ENCODE data around the gene FHAD1.

The FHAD1 gene

DNA sequence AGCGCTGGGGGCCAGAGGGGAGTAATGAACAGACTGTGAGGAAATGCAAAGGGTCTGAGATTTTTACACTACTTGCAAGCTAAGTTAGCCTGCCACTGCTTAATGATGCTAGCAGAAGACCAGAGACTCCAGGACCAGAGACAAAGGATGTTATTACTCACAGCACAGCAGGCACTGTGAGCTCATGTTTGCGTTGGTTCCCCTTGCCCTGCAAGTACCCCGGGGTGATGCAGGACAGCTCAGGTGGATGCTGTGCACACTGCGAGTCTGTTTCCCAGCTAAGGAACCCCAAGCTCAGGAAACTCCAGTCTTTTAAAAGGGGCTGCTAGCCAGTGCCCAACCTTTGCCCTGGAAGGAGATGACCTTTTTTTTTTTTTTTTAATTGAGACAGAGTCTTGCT is 1.2 kb downstream of the FHAD1 start:
- no peak for DNase-seq (ENCODE audit: low spot score)

GRCh38 chr1:15249081-15249480 is 2.1 kb downstream of the FHAD1 start:
- no peak for DNase-seq (ENCODE audit: low spot score)

- DNase-seq (ENCODE audit: low spot score), result no peak
Observed at GRCh38 chr1:15251857-15252835, 5.1 kb downstream of the FHAD1 start.

- no peak for DNase-seq (ENCODE audit: low spot score)
Observed at GRCh38 chr1:15254559-15254958, 7.5 kb downstream of the FHAD1 start.

- DNase-seq (ENCODE audit: low spot score), result no peak
Observed at GRCh38 chr1:15255582-15256149, 8.6 kb downstream of the FHAD1 start.

- DNase-seq (ENCODE audit: low spot score), result no peak
Observed at GRCh38 chr1:15256584-15256983, 9.6 kb downstream of the FHAD1 start.

DNA sequence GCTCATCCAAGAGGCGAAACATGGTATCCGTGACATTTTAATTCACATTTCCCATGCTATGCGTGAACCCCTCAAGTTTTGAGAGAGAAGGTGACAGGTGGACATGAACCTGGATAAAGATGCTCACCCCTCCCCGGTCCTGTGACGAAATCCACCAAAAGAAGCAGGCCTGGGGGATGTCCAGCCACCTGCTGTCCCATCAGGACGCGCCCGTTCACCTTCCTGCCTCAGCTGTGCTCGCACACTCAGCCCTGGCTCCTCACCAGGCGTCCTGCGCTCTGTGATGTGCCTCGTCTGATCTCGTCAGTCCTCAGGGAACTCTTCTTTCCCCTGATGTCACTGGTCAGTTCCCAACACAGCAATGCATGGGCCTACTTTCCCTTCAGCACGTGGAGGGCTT is 10.3 kb downstream of the FHAD1 start:
- DNase-seq (ENCODE audit: low spot score), result no peak

DNA sequence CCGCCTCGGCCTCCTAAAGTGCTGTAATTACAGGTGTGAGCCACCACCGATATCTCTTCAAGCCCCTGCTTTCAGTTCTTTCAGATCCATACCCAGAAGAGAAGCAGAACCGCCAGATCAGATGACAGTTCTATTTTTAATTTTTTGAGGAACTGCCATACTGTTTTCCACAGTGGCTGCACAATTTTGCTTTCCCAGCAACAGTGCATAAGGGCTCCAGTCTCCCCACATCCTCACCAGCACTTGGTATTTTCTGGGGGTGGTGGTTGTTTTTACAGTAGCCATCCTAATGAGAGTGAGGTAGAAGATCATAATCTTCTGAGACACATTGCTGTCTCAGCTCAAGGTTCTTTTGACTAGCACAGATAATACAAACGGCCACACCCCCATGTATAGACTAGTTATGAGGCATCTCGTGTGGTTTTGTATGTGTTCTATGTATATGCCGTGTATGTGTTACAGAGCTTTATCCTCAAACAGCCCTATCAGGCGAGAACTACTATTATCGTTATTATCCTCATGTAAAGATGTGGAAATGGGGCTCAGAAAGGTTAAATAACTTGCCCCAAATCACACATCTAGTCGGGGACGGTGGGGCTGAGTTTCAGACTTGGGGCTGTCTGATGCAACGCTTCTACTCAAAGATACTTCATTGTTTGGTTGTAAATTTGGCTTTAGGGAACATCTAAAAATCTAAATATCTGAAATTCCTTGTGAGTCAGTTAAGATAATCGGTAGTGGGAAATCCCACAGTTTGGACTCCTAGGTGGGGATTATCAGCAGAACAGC is 12.0 kb downstream of the FHAD1 start:
- no peak for DNase-seq (ENCODE audit: low spot score)

GRCh38 chr1:15259622-15260007 is 12.6 kb downstream of the FHAD1 start:
- no peak for DNase-seq (ENCODE audit: low spot score)

- no peak for DNase-seq (ENCODE audit: low spot score)
Observed at GRCh38 chr1:15260418-15261154, 13.6 kb downstream of the FHAD1 start.

- DNase-seq (ENCODE audit: low spot score), result no peak
Observed at GRCh38 chr1:15261155-15262002, 14.4 kb downstream of the FHAD1 start.

DNA sequence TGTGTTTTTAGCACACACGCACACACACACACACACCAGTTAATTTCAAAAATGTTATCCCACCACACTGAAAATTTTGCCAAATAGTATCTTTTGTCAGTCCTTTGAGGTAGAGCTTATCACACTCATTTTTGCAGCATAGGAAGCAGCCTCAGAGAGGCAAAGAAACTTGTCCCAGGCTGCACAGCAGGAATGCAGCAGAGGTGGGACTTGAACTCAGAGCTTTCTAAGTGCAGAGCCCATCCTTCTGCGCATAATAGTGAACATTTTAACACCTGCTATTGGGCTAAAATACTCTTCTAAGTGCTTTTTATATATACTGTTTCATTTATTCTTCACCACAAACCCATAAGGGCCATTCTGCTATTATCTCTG is 15.0 kb downstream of the FHAD1 start:
- DNase-seq (ENCODE audit: low spot score), result no peak

DNA sequence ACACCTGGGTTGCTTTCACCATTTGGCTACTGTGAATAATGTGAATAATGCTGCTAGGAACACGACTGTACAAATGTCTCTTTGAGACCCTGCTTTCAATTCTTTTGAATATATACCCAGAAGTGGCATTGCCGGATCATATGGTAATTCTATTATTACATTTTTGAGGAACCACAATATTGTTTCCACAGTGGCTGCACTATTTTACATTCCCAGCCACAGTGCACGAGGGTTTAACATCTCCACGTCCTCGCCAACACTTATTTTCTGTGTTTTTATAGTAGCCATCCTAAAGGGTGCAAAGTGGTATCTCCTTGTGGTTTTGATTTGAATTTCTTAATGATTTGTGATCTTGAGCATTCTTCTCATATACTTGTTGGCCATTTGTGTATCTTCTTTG is 15.7 kb downstream of the FHAD1 start:
- DNase-seq (ENCODE audit: low spot score), result no peak

GRCh38 chr1:15264769-15265168 is 17.7 kb downstream of the FHAD1 start:
- no peak for DNase-seq (ENCODE audit: low spot score)

GRCh38 chr1:15271196-15271595 is 24.2 kb downstream of the FHAD1 start:
- DNase-seq (ENCODE audit: low spot score), result no peak

- DNase-seq (ENCODE audit: low spot score), result peak; percentile 83
Observed at GRCh38 chr1:15272009-15272781, 25.2 kb downstream of the FHAD1 start.

DNA sequence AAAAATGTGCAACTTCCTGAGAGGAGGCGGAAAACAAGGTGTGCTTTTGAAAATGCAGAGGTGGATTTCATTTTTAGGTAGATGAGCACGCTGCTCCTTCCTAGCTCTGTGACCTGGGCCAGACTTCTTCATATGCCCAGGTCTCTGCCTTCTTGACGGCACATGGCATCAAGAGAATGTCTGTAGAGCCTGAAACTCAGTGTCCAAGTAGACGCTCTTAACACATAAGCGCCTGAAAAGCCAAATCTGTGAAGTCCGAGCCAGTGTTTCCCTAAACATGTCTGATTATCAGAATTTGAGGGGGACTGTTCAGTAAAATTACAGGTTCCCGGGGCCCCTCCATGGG is 25.7 kb downstream of the FHAD1 start:
- DNase-seq (ENCODE audit: low spot score), result no peak

DNA sequence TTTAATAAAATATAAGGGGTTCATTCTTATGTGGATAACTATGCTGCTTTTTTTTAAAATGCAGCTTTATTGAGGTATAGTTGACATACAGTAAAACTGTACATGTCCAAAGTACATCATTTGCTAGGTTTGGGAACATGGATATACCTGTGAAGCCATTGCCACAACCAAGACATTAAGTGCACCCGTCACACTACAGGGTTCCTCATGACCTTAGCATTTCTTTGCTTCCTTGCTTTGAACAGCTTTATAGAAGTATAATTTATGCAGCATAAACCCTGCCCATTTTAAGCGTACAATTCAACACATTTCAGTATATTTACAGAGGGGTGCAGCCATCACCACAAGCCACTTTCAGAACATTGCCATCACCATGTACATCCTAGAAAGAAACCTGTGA is 26.3 kb downstream of the FHAD1 start:
- no peak for DNase-seq (ENCODE audit: low spot score)

DNA sequence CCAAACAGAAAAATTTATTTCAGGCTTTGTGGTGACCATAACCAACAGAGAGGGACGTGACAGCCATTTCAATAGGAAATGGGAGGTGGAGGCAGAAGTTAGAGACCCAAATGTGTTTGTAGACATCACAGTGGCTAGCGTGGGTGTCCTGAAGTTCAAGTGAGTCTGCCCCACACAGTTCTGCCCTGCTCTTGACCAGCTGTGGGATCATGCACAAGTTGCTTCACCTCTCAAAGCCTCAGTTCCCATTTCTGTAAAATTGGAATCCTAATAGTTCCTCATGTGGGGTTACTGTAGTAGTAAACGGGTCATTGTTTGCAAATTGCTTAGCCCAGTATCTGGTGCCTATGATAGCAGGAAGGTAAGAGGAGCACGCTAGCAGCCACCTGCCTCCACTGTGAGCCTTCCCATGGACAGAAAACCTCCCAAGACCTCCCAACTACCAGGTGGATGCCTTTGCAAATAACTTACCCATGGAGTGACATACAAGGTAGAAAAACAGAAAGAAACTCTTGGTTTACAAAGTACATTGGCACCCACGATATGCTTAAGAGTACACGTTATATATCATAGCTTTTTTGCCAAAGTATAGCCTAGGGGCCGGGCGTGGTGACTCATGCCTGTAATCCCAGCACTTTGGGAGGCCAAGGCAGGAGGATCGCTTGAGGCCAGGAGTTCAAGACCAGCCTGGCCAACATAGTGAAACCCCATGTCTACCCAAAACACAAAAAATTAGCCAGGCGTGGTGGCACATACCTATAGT is 29.1 kb downstream of the FHAD1 start:
- DNase-seq (ENCODE audit: low spot score), result no peak
